Activated T-helper 1 cell treated with anti-CD3 and anti-CD28 coated beads, Interleukin-12 subunit alpha, Interleukin-12 subunit beta, Interleukin-2, Interleukin-4 antibody, amounts not matched to agents 30 ng/mL and 10 ng/mL and 1 ng/mL, durations not matched to agents 14 hours and 24 hours and 36 hours (primary cell): ENCODE data around the gene LARGE1. TPM values are rescaled to one million over a fixed set of nuclear protein-coding genes. Genes with fewer than 3 reads are reported as not detected.

Experiments used
- DNase-seq: peaks from one replicate; pipeline ENCODE4 v3.0.0; 2021; ENCODE audit warnings: low spot score
- H3K27ac Mint-ChIP-seq: one replicate; pipeline ENCODE4 v1.8.0; 2021; ENCODE audit warnings: mild to moderate bottlenecking, mixed read lengths
- H3K27me3 Mint-ChIP-seq: one replicate; pipeline ENCODE4 v1.8.0; 2022; ENCODE audit warnings: mild to moderate bottlenecking, moderate library complexity, mixed read lengths; ENCODE audit not compliant: insufficient read depth
- H3K36me3 Mint-ChIP-seq: one replicate; pipeline ENCODE4 v1.8.0; 2021; ENCODE audit warnings: low read depth, mixed read lengths
- H3K4me1 Mint-ChIP-seq: one replicate; pipeline ENCODE4 v1.8.0; 2021; ENCODE audit warnings: low read depth, mixed read lengths
- H3K4me3 Mint-ChIP-seq: one replicate; pipeline ENCODE4 v1.8.0; 2021; ENCODE audit warnings: mild to moderate bottlenecking, moderate library complexity, mixed read lengths
- H3K9me3 Mint-ChIP-seq: one replicate; pipeline ENCODE4 v1.8.0; 2021; ENCODE audit warnings: mixed read lengths
- intact Hi-C: fragments of 100-400 bp; cut with micrococcal nuclease; formaldehyde crosslinking; loops from one replicate; pipeline ENCODE4 v1.15.1; 2024
- total RNA-seq: library from RNA; stranded (reverse); gene quantifications from 2 replicates; pipeline ENCODE4 v1.2.3, GENCODE V29; 2022

The LARGE1 gene
- total RNA-seq, 1 donor from 2014 or later, result 0.10 TPM

GRCh38 chr22:33352768-33353167 lies 567.5 kb downstream of the LARGE1 start:
- H3K27ac Mint-ChIP-seq, result no peak overlapping the region
- no peaks in the 10 kb centered on the region for H3K4me1 Mint-ChIP-seq
- no peak for DNase-seq
- intact Hi-C loops, result no loop called here
- peaks cover 15% of the 10 kb centered on the region for H3K9me3 Mint-ChIP-seq
- H3K36me3 Mint-ChIP-seq, result no peaks in the 10 kb centered on the region
- H3K4me3 Mint-ChIP-seq, result no peak overlapping the region
- H3K27me3 Mint-ChIP-seq, result no peaks in the 10 kb centered on the region

DNA sequence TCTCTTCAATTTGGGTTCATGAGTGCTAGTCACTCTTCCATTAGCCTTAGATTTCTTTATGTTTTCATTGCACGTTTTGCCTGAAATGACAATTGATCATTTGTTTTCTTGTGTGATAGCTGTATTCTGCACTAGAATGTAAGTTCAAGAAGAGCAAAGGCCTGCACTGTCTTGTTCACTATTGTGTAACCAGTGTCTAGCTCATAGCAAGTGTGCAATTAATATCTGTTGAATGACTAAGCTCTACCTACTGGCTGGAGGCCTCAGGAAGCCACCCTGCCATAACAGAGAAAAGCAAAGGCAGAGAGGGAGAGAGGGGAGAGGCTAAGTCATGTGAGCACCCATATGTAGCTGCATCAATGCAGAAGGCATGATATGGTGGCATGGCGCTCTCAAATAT lies 569.3 kb downstream of the LARGE1 start:
- Mint-ChIP-seq H3K4me1 (no peaks in the 10 kb centered on the region), H3K27ac (no peak overlapping the region), H3K36me3 (no peaks in the 10 kb centered on the region), H3K27me3 (no peaks in the 10 kb centered on the region), H3K4me3 (no peak overlapping the region), H3K9me3 (peaks cover 24% of the 10 kb centered on the region)
- intact Hi-C loops, result no loop called here
- DNase-seq, result no peak

GRCh38 chr22:33350491-33350890 lies 569.8 kb downstream of the LARGE1 start:
- Mint-ChIP-seq H3K27ac (no peak overlapping the region), H3K27me3 (no peaks in the 10 kb centered on the region)
- intact Hi-C loops, result no loop called here

DNA sequence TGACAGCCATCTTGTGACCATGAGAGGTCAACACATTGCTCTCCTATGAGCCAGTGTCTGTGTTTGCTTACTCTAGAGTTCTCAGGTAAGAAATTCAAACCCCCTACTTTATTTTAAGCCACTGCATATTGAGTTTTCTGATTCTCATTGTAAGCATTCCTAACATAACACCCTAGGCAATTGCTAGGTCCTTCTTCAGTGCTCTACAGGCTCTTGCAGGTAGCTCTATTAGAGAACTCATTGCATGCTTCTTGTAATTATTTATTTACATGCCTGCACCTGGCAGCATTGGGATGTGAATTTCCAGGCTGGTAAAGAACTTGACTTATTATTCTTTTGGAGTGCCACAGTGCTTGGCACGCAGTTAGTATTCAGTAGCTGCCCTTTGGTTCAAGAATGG lies 573.3 kb downstream of the LARGE1 start:
- H3K4me1 Mint-ChIP-seq, result no peaks in the 10 kb centered on the region
- no peaks in the 10 kb centered on the region for H3K27me3 Mint-ChIP-seq
- peaks cover 24% of the 10 kb centered on the region for H3K9me3 Mint-ChIP-seq
- no peak for DNase-seq
- H3K27ac Mint-ChIP-seq, result no peak overlapping the region
- H3K4me3 Mint-ChIP-seq, result no peak overlapping the region
- intact Hi-C loops, result no loop called here
- H3K36me3 Mint-ChIP-seq, result no peaks in the 10 kb centered on the region

More at GRCh38 chr22:33350491-33350890, 569.8 kb downstream of the LARGE1 start:
- no peaks in the 10 kb centered on the region for H3K36me3 Mint-ChIP-seq
- no peaks in the 10 kb centered on the region for H3K4me1 Mint-ChIP-seq
- H3K4me3 Mint-ChIP-seq, result no peak overlapping the region
- peaks cover 24% of the 10 kb centered on the region for H3K9me3 Mint-ChIP-seq
- DNase-seq, result no peak

DNA sequence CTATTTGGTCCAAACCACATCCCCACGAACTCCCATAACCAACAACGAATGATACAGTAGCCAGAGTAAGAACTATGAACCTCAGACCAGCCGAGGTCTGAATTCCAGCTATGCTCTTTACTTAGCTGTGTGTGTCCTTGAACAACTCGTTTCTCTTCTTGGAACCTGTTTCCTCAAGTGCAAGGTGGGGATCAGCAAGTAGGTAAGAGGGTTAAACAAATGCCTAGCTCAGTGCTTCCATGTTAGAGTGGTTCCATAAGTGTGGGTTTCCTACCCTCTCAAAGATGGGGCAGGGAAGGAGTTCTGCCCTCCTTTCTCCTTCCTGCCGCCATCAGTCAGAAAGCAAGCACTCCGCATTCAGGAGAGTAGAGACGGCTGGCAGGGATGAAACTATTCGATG lies 578.7 kb downstream of the LARGE1 start:
- no peak for DNase-seq
- Mint-ChIP-seq H3K9me3 (peaks cover 1% of the 10 kb centered on the region), H3K36me3 (no peaks in the 10 kb centered on the region), H3K27ac (no peak overlapping the region), H3K4me1 (no peaks in the 10 kb centered on the region), H3K27me3 (no peaks in the 10 kb centered on the region), H3K4me3 (no peak overlapping the region)
- intact Hi-C loops, result no loop called here

GRCh38 chr22:33337524-33337923 lies 582.8 kb downstream of the LARGE1 start:
- Mint-ChIP-seq H3K27me3 (no peaks in the 10 kb centered on the region), H3K36me3 (no peaks in the 10 kb centered on the region), H3K27ac (no peak overlapping the region), H3K4me3 (no peak overlapping the region), H3K9me3 (peaks cover 4% of the 10 kb centered on the region), H3K4me1 (no peaks in the 10 kb centered on the region)
- intact Hi-C loops, result no loop called here
- DNase-seq, result no peak

DNA sequence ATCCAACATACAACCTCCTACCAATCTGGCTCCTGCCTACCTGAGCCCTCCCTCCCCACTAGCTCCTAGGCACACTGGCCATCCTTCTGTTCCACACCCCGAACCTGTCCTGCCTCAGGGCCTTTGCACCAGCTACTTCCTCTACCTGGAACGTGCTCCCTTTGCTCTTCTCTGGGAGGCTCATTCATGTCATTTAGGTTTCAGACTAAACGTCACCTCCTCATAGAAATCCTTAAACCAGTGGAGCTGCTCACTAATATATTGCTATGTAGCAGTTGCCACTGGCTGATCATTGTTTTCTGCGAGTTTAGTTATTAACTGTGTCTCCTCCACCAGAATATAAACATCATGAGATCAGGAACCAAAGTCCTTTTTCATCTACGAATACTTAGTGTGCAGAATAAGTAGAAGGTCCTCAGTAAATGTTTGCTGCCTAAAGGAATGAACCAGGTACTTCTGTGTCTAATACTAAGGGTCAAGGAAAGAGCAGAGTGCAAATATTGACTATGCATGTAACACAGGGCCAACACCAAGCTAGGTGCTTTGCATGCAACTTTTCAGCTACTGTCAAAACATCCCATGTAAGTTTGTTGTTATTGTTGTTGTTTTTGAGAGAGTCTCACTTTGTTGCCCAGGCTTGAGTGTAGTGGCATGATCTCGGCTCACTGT lies 584.5 kb downstream of the LARGE1 start:
- no peak for DNase-seq
- peaks cover 8% of the 10 kb centered on the region for H3K9me3 Mint-ChIP-seq
- no peaks in the 10 kb centered on the region for H3K4me1 Mint-ChIP-seq
- H3K4me3 Mint-ChIP-seq, result no peak overlapping the region
- H3K27me3 Mint-ChIP-seq, result peaks cover 3% of the 10 kb centered on the region
- no peak overlapping the region for H3K27ac Mint-ChIP-seq
- H3K36me3 Mint-ChIP-seq, result no peaks in the 10 kb centered on the region
- intact Hi-C loops, result no loop called here

GRCh38 chr22:33332538-33332937 lies 587.7 kb downstream of the LARGE1 start:
- H3K36me3 Mint-ChIP-seq, result no peaks in the 10 kb centered on the region
- H3K27me3 Mint-ChIP-seq, result peaks cover 3% of the 10 kb centered on the region
- H3K4me1 Mint-ChIP-seq, result no peaks in the 10 kb centered on the region
- intact Hi-C loops, result no loop called here
- no peak for DNase-seq
- no peak overlapping the region for H3K27ac Mint-ChIP-seq
- peaks cover 8% of the 10 kb centered on the region for H3K9me3 Mint-ChIP-seq
- H3K4me3 Mint-ChIP-seq, result no peak overlapping the region

- no peaks in the 10 kb centered on the region for H3K4me1 Mint-ChIP-seq
- H3K27ac Mint-ChIP-seq, result no peak overlapping the region
- no peak overlapping the region for H3K4me3 Mint-ChIP-seq
- DNase-seq, result no peak
- intact Hi-C loops, result no loop called here
- peaks cover 8% of the 10 kb centered on the region for H3K9me3 Mint-ChIP-seq
- no peaks in the 10 kb centered on the region for H3K36me3 Mint-ChIP-seq
- H3K27me3 Mint-ChIP-seq, result peaks cover 5% of the 10 kb centered on the region
Observed at GRCh38 chr22:33331017-33331416, 589.3 kb downstream of the LARGE1 start.

GRCh38 chr22:33330534-33330933 lies 589.7 kb downstream of the LARGE1 start:
- DNase-seq, result no peak
- intact Hi-C loops, result no loop called here
- Mint-ChIP-seq H3K36me3 (no peaks in the 10 kb centered on the region), H3K4me1 (no peaks in the 10 kb centered on the region), H3K27me3 (peaks cover 5% of the 10 kb centered on the region), H3K4me3 (no peak overlapping the region), H3K9me3 (peaks cover 8% of the 10 kb centered on the region), H3K27ac (no peak overlapping the region)

- H3K36me3 Mint-ChIP-seq, result no peaks in the 10 kb centered on the region
- peaks cover 5% of the 10 kb centered on the region for H3K27me3 Mint-ChIP-seq
- H3K9me3 Mint-ChIP-seq, result peaks cover 8% of the 10 kb centered on the region
- intact Hi-C loops, result no loop called here
- no peaks in the 10 kb centered on the region for H3K4me1 Mint-ChIP-seq
- no peak overlapping the region for H3K27ac Mint-ChIP-seq
- no peak overlapping the region for H3K4me3 Mint-ChIP-seq
- no peak for DNase-seq
Observed at GRCh38 chr22:33329398-33329797, 590.9 kb downstream of the LARGE1 start.

GRCh38 chr22:33328789-33329296 lies 591.4 kb downstream of the LARGE1 start:
- intact Hi-C loops, result no loop called here
- H3K36me3 Mint-ChIP-seq, result no peaks in the 10 kb centered on the region
- DNase-seq, result no peak

DNA sequence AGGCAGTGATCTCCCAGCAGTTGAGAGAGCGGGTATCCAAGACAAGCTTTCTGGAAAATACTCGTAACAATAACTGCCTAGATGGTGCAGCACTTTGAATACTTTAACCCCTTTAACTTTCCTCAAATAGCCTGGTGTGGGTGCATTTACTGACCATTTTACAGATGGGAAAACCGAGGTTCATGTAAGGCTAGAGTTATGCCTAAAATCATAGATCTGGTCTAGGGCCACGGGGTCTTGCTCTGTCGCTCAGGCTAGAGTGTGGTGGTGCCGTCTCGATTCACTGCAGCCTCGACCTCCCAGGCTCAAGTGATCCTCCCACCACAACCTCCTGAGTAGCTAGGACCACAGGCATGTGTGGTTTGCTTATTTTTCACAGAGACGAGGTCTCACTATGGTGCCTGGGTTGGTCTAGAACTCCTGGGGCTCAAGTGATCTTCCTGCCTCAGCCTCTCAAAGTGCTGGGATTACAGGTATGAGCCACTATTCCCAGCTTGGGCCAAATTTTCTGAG lies 592.9 kb downstream of the LARGE1 start:
- Mint-ChIP-seq H3K4me1 (no peaks in the 10 kb centered on the region), H3K9me3 (peaks cover 4% of the 10 kb centered on the region), H3K27ac (no peak overlapping the region), H3K4me3 (no peak overlapping the region), H3K27me3 (peaks cover 5% of the 10 kb centered on the region), H3K36me3 (no peaks in the 10 kb centered on the region)
- DNase-seq, result no peak
- intact Hi-C loops, result no loop called here

More at GRCh38 chr22:33328789-33329296, 591.4 kb downstream of the LARGE1 start:
- Mint-ChIP-seq H3K27me3 (peaks cover 5% of the 10 kb centered on the region), H3K9me3 (peaks cover 8% of the 10 kb centered on the region), H3K4me1 (no peaks in the 10 kb centered on the region), H3K4me3 (no peak overlapping the region), H3K27ac (no peak overlapping the region)
